Lower leg skin (tissue), 3 donors: ENCODE measurements around the gene FAM193A.

Experiments used
- POLR2A ChIP-seq, 2 donors: fragments of 450-650 bp; IDR thresholded peaks; one replicate each; pipeline ENCODE4 v1.6.1; 2016 to 2017; ENCODE audit warnings: antibody characterized with exemption in 2 of 2, mild to moderate bottlenecking in 1 of 2, moderate library complexity in 1 of 2
- TF ChIP-seq, protein P1 (sequence below), 3 donors: fragments of 450-650 bp; IDR thresholded peaks; one replicate each; pipeline ENCODE4 v1.5.1; 2016; ENCODE audit warnings: antibody characterized with exemption in 3 of 3, mild to moderate bottlenecking in 3 of 3, moderate library complexity in 2 of 3

DNA sequence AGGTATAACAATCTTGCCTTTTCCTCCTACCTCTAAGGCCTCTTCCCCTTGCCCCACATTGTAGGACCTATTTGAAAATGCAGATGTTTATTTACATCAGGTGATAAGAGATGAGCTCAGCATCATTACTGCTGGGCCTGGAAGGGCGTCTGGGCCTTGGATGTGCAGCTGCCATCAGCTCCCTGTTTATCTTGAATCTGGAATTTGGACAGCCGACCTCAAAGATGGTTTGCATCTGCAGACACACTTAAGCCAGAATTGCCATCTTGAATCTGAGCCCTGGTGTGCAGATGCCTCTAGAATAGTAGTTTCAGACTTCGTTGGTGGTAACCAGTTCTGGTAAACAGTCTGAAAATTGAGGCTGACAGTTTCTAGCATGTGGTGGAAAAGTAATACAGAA, 59.0 kb downstream of the FAM193A start:
- TF ChIP-seq, protein P1, sequence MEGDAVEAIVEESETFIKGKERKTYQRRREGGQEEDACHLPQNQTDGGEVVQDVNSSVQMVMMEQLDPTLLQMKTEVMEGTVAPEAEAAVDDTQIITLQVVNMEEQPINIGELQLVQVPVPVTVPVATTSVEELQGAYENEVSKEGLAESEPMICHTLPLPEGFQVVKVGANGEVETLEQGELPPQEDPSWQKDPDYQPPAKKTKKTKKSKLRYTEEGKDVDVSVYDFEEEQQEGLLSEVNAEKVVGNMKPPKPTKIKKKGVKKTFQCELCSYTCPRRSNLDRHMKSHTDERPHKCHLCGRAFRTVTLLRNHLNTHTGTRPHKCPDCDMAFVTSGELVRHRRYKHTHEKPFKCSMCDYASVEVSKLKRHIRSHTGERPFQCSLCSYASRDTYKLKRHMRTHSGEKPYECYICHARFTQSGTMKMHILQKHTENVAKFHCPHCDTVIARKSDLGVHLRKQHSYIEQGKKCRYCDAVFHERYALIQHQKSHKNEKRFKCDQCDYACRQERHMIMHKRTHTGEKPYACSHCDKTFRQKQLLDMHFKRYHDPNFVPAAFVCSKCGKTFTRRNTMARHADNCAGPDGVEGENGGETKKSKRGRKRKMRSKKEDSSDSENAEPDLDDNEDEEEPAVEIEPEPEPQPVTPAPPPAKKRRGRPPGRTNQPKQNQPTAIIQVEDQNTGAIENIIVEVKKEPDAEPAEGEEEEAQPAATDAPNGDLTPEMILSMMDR (IDR thresholded peaks at IDR 0.05): no peak
- no peak for TF ChIP-seq POLR2A (IDR thresholded peaks at IDR 0.05)
